ENCODE data around the gene MCTP1.

Gene MCTP1

GRCh38 chr5:95063492-95063891 is 221.4 kb downstream of the MCTP1 start:
- no peak overlapping the region for H3K4me3 ChIP-seq (ENCODE audit: control insufficient read depth, low read depth, low read length)
- TF ChIP-seq, protein P1, sequence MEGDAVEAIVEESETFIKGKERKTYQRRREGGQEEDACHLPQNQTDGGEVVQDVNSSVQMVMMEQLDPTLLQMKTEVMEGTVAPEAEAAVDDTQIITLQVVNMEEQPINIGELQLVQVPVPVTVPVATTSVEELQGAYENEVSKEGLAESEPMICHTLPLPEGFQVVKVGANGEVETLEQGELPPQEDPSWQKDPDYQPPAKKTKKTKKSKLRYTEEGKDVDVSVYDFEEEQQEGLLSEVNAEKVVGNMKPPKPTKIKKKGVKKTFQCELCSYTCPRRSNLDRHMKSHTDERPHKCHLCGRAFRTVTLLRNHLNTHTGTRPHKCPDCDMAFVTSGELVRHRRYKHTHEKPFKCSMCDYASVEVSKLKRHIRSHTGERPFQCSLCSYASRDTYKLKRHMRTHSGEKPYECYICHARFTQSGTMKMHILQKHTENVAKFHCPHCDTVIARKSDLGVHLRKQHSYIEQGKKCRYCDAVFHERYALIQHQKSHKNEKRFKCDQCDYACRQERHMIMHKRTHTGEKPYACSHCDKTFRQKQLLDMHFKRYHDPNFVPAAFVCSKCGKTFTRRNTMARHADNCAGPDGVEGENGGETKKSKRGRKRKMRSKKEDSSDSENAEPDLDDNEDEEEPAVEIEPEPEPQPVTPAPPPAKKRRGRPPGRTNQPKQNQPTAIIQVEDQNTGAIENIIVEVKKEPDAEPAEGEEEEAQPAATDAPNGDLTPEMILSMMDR (conservative IDR thresholded peaks at IDR 0.05; ENCODE audit: control insufficient read depth, insufficient read depth, low read depth, low read length) = no peak

DNA sequence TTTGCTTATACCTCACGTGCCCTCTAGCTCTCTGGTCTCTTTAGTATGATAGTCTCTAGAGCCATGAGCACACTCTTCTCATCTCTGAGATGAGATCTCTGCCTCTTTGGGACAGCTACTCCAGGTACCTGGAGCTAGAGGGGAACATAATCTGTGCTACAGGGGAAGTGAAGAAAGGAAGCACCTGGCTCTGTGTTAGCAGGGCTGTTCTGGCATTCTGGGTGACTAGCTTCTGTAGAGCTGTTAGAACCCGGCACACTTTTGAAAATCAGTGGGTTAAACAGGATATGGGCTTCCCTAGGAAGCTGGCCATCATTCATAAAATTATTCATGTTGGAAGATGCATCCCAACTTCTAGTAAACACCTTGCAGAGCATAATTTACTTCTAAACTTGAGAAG is 224.8 kb downstream of the MCTP1 start:
- no peak overlapping the region for H3K4me3 ChIP-seq (ENCODE audit: control insufficient read depth, low read depth, low read length)
- TF ChIP-seq, protein P1 (conservative IDR thresholded peaks at IDR 0.05; ENCODE audit: control insufficient read depth, insufficient read depth, low read depth, low read length) = no peak
- no peak for DNase-seq (ENCODE audit: low read depth)

More at GRCh38 chr5:95063492-95063891, 221.4 kb downstream of the MCTP1 start:
- DNase-seq (ENCODE audit: low read depth) = no peak

DNA sequence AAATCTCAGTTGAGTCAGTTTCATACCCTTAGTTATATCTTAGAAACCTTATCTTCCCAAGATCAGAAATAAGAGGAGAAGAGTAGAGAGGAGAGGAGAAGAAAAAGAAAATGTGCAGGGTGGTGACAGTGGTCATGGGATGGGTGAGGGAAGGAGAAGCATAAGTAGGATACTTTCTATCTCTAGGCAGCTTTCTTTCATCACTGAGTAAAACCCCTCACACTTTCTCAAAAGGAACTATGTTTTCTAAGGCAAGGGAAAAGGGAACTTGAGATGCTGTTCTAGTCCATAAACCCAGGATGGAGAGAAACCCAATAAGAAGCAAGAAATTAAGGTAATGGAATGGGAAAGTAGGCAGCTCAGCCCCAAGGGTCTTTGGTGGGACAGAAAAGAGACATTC is 225.3 kb downstream of the MCTP1 start:
- DNase-seq (ENCODE audit: low read depth) = no peak
- TF ChIP-seq, protein P1 (conservative IDR thresholded peaks at IDR 0.05; ENCODE audit: control insufficient read depth, insufficient read depth, low read depth, low read length) = no peak
- H3K4me3 ChIP-seq (ENCODE audit: control insufficient read depth, low read depth, low read length) = no peak overlapping the region

DNA sequence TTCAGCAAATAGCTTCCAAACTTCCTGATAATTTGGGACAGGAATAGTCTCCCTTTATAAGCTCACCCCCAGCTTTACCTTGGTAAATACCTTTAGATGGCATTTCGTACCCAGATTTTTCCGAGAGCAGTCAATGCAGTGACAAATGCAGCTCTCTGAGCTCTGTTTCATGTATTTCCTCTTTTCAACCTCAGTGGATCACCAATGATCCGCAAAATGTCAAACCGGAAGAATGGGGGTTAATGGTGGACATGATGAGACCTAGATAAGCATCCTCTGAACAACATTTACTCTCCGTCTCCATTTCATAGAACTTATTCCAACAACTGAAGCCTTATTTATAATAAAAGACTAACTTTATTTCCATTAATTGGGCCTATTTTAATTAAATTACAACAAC is 227.3 kb downstream of the MCTP1 start:
- TF ChIP-seq, protein P1 (conservative IDR thresholded peaks at IDR 0.05; ENCODE audit: control insufficient read depth, insufficient read depth, low read depth, low read length) = no peak
- DNase-seq (ENCODE audit: low read depth) = no peak
- no peak overlapping the region for H3K4me3 ChIP-seq (ENCODE audit: control insufficient read depth, low read depth, low read length)

DNA sequence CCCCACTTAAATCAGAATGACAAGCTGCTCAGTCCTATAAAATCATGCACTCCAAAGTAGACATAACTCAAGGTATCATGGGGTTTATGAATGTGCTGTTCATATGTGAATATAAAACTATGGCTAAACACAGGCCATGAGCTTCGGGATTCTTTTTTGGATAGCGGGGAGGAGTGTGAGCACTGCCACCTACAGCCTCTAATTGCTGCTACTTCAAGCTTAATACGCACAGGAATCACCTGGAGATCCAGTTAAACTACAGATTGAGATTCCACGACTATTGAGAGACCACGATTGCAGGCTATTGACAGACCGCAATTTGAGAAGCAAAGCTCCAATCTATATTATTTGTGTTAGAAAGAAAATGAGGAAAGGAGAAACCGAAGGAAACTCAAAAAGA is 231.6 kb downstream of the MCTP1 start:
- no peak overlapping the region for H3K4me3 ChIP-seq (ENCODE audit: control insufficient read depth, low read depth, low read length)
- TF ChIP-seq, protein P1 (conservative IDR thresholded peaks at IDR 0.05; ENCODE audit: control insufficient read depth, insufficient read depth, low read depth, low read length) = no peak
- DNase-seq (ENCODE audit: low read depth) = no peak

- TF ChIP-seq, protein P1 (conservative IDR thresholded peaks at IDR 0.05; ENCODE audit: control insufficient read depth, insufficient read depth, low read depth, low read length) = no peak
- DNase-seq (ENCODE audit: low read depth) = peak; percentile 11
- no peak overlapping the region for H3K4me3 ChIP-seq (ENCODE audit: control insufficient read depth, low read depth, low read length)
Measured at GRCh38 chr5:95050708-95051107, 234.2 kb downstream of the MCTP1 start.

GRCh38 chr5:95048628-95049027 is 236.3 kb downstream of the MCTP1 start:
- DNase-seq (ENCODE audit: low read depth) = no peak
- TF ChIP-seq, protein P1 (conservative IDR thresholded peaks at IDR 0.05; ENCODE audit: control insufficient read depth, insufficient read depth, low read depth, low read length) = no peak
- no peak overlapping the region for H3K4me3 ChIP-seq (ENCODE audit: control insufficient read depth, low read depth, low read length)

Measured in fibroblast of mammary gland (primary cell).